OCI-LY1 (cell line): ENCODE data around the gene C12orf75.

ENCODE experiments used
- CTCF ChIP-seq: fragments of 200-600 bp; sonication (generic), shearing (Covaris generic); IDR thresholded peaks from 2 replicates; pipeline ENCODE4 v1.5.1; 2017; ENCODE audit warnings: mild to moderate bottlenecking, antibody characterized with exemption, low read length, moderate library complexity, mixed read lengths
- EZH2 ChIP-seq: fragments of 200-600 bp; sonication (generic), shearing (Covaris generic); IDR thresholded peaks from 2 replicates; pipeline ENCODE4 v1.8.0; 2017; ENCODE audit warnings: borderline replicate concordance, mixed run types, mild to moderate bottlenecking, antibody characterized with exemption, low read length, moderate library complexity, mixed read lengths

DNA sequence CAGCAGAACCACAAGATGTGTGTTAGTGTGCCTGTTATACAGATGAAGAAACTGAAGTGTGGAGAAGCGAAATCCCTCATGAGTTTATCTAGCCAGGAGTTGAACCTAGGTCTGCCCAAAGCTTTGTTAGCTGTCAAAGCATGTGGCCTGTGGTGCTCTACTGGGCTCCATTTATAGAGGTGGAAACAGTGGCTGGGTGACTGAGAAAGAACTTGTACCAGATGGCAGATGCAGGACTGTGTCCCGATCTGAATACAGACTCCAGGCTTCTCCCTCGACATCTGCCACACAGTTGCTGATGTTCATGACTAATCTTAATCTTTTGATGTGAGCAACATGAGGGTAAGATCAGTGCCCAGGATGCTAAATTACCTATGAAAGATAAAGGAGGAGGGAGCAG, 89.1 kb downstream of the C12orf75 start:
- TF ChIP-seq CTCF = no peak
- no peak for TF ChIP-seq EZH2
